NCI-H2227 treated with DMSO at 0.1 percent for 48 hours (cell line): Measurements from ENCODE around the gene BCL2L11.

Experiments
- DNase-seq: peaks from one replicate; lab custom pipeline; 2025; lab: John Stamatoyannopoulos, UW

BCL2L11 gene

DNA sequence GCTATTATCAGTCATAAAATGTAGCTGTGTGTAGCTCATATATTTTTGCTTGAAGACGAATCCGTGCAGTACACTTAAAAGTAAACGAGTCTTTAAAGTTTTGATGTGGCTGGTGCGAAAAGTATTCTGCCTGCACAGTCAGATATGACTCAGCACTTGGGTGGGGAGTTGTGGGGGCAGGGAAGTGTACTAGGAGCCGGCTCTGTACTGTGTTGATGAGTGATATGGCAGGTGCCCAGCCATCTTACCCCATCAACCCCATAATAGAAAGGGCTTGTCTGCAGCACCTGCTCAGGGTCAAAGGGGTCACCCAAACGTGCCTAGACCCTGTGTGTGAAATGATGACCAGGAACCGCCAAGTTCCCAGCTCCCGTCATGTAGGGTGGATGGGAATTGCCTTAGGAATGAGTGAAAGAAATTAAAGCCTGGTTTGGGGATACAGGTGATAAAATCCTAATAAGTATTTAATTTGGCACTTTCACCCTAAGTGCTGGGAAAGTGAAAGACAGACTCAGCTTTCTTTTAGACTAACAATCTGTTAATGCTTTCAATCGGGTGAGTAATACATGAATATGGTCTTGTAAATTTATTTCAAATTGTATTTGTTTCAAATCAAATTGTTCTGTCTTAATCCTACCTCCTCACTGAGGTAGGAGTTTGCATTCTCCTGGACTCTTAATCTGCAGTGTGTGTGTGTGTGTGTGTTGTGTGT lies 48.0 kb downstream of the BCL2L11 start:
- DNase-seq: no peak

DNA sequence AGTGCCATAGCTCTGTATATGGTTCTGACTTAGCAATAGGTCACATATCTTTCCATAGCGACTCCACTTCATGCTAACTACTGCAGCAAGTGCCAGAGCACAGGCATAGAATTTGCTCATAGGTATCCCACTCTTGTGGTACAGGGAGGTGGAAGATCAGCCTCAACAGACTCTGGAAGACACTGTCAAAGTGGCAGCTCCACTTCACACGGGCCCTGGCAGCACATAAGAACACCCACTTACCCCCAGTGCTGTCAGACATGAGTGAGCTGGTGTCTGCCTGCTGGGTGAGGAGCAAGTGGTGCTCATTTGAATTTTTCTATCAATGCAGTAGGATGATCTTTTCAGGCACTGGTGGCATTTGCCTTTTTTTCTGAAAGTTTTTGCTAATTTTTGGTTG lies 48.6 kb downstream of the BCL2L11 start:
- no peak for DNase-seq

DNA sequence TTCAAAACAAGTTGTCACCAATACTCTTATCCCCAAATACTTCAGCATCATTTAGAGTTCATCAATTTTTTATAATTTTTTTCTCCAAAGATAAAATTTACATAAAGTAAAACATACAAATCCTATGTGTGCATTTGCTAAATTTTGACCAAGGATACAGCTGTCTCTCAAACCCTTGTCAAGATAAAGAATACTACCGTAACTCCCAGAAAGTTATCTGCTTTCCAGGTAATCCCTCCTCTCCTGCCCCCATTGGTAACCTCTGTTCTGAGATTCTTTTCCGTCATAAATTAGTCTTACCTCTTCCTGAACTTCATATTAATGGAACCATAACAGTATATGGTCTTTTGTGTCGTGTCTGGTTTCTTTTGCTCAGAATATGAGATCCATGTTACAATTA lies 49.2 kb downstream of the BCL2L11 start:
- no peak for DNase-seq

DNA sequence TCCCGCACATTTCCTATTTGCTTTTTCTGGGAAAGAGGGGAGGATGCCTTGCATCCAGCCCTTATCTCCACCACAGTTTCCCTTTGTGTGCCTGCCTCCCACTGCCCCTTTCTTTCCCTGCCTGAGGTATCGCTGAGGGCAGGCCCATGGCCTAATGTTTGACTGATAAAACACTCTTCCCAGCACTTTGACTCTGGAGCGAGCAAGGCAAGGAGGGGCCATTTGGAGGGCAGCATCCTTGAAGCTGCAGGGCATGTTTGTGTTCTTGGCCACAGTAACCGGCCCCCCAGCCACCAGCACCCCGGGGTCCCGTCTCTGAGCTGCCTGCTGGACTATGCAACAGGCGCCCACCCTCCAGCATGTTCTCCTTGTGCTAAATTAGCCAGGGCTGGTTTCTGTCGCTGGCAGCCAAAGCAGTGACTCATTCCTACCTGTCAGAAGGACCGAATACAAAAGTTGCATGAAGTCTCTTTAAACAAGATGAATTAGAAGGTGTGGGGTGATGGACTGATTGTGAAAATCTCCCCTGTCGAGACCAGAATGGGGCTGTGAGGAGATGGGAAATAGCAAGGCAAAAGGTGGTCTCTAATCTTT lies 50.7 kb downstream of the BCL2L11 start:
- DNase-seq: no peak

DNA sequence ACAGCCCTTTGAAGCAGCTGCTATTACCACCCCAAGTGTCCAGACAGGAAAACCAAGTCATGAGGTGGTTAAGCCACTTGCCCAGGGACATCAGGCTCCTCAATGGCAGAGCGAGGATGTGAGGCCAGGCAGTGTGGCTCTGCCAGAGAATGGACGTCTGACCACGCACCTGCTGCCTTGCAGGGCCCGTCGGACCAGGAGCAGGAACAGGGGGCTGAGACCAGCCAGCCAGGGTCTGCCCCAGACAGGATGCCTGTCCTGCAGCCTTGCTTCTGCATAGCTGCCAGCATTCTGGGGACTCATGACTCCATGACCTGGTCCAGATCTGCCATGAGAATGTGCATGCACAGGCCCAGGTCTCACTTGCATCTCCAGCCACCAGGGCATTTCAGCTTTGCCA lies 52.0 kb downstream of the BCL2L11 start:
- DNase-seq: no peak

DNA sequence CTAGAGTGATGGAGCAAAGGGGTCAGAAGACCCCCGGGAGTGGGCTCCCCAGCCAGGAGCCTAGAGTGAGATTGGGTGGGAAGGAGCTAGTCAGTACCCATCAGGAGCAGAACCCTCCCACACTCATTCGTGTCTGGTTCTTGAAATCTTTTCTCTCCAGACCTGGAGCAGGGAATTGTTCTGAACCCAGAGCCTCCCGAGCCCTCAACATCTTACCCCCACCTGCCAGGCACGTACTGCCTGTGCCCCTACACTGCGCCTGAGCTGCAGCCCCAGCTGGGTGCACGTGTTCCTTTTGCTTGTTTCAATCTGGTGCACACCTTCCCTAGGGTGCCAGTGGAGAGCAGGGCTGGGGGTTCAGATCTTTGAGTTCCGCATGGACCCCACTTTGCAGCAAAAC lies 52.6 kb downstream of the BCL2L11 start:
- no peak for DNase-seq

DNA sequence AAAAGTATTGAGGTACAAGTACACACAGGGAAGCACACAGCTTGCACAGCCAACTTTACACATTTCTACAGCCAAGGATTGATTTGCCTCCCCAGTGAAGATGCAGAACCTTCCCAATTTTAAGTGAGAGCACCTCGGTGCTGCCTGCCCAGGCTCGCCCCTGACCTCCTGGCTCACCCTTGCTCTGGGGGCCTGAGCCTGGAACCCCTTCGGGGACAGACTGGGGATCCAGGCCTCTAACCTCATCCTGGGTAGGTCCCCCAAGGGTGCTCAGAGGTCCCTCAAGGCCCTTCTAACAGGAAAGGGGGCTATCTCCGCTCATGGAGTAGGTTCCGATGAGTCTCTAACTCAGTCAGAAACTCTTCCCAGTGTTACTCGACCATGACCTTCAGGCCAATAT lies 53.1 kb downstream of the BCL2L11 start:
- DNase-seq: no peak

DNA sequence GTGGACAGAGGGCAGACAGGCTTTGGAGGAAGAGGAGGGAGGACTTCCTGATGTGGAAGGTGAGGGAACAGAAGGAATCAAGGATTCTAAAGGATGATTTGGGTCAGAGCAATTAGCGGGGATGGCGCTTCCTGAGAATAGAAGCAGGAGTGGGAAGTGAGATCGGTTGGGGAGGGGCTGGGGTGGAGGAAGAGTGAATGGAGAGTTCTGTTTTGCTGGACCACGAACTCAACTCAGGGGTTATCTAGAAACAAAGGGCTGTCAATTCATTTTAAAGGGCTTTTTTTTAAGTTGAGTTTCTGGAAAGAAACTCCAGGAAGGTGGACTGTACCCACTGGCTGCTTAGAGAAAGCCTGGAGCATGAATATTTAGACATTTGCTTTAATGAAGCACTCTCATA lies 54.9 kb downstream of the BCL2L11 start:
- no peak for DNase-seq

DNA sequence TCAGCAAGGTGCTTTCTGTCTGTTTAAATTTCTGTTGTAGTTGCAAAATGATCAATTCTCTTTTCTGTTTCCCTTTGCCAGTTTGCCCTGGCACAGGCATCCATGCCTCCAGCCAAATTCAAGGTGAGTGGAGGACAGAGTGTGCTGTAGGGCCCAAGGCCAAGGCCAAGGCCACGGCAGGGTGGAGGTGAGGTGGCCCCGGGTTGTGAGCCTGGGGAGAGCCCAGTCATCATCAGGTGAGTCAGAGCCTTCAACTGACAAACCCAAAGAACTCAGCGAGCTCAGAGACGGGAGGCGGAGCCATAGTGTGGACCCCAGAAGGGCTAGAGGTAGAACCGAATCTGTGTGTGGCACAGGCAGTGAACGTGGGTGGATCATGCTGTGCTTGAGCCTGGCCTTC lies 55.7 kb downstream of the BCL2L11 start:
- DNase-seq: no peak

DNA sequence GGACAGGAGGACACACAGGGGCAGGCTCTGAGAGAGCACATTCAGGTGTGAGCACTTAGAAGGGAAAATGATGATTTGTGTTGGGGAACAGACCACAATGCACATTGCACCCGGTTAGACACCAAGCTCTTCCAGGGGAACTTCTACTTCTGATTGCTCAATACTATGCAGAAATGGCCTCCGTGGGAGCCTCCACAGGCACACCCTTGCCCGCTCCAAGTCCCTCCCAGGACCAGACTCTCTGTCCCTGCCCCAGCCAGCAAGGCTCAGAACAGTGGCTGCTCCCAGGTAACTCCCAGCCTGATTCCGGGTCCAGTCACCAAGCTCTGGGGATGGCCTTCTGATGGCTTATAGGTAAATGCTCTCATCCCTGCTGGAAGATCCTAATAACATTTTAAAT lies 56.2 kb downstream of the BCL2L11 start:
- no peak for DNase-seq

DNA sequence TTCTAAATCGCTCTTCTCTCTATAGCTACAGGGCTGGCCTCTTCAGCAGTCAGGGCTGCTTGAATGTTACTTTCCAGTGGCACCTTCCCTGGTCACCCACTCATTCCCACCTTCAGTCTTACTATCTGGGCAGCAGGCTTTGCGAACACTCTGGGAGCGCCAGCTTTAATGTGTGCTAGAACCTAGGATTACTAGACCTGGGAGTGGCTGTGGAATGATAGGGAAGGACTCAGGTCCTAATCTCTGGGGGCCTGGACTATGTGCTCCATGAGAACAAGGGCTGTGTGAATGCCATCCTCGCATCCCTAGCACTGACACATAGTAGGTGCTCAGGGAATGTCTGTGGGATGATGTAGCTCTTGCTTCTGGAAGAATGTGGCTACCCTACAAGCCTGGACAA lies 57.6 kb downstream of the BCL2L11 start:
- DNase-seq: no peak

DNA sequence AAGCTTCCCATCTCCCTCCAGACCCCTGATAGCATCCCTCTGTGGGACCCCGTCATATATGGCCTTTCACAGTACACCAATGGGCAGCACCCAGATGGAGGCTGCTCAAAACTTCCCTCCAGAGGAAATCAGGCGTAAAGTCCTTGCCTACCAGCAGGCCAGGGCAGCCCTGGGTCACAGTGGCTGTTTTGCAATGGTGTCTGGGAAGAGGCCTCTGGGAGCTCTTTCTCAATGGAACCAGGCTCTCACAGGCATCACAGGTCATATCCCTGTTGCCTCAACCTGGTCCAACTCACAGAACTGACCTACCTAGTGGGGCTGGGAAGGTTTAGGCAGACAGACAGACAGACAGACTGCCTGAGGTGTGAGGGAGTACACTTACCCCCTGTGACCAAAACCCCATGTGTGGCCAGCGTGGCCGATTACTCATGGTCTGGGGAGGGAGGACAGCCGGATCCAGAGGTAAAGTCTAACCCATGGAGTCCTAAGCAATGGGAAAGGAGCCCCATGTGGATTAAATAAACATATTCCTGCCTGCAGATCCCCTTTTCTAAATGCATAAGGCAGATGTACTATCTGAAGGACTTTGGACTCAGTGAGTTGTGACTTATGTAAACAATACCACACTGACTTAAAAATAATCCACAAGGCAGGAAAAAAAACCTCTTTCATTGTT lies 58.2 kb downstream of the BCL2L11 start:
- peak; percentile 6 for DNase-seq

DNA sequence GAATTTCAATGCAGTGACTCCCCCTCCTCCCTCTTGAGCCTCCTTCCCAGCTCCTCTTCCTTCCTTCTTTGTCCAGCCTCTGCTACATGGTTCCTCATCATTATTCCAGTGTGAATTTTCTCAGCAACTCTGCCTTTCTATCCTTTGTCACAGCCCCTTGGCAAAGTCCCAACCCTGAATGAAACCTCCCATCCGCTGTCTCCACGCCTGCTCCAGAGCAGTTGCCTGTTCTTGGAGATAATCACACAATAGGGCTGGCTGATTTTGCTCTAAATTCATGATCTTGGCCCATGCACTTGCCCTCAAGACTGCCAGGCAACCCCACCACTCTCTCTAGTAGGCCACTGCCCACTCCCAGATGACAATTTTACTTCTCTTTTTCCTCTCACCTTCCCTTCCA lies 61.4 kb downstream of the BCL2L11 start:
- DNase-seq: no peak

DNA sequence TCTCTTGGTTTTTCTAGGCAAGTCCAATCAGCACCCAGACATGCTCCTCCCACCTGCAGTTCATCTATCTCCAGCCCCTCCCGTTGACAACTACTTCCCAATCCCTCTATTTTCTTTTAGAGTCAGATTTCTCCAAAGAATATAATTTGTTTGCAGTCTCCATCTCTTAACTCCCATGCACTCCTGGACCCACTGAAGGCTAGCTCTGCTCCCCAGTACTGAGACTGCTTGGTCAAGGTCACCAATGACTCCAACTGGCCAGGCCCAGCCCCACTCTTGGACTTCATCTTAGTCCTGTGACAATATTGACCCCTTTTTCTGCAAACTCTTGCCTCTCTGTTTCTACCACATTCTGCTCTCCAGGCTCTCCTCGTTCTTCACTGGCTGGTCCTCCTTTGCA lies 62.0 kb downstream of the BCL2L11 start:
- DNase-seq: no peak

DNA sequence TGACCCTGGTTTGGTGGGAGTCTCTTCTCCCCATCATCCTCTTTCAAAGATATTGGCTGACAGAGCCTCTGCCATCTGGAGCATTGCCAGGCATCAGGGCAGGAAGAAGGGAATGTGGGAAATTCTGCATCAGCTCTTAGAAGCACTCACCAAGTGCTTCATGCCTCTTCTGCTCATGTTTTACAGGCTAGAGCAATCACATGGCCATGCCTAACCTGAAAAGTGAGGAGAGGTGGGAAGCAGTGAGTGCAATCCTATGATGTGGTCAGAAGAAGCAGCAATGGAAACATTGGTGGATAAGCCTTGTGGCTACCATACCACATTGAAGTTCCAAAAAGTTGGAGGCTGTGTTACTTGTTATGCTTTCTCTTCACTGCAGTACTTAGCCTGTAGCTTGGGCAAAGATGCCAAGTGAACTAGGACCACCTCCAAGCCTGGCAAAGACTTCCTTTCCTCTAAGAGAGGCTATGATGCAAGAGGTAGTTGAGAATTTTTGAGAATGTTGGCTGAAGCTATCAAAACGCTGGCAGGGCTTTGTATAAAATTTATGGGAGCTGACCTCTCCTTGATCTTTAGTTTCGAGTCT lies 64.1 kb downstream of the BCL2L11 start:
- DNase-seq: no peak

DNA sequence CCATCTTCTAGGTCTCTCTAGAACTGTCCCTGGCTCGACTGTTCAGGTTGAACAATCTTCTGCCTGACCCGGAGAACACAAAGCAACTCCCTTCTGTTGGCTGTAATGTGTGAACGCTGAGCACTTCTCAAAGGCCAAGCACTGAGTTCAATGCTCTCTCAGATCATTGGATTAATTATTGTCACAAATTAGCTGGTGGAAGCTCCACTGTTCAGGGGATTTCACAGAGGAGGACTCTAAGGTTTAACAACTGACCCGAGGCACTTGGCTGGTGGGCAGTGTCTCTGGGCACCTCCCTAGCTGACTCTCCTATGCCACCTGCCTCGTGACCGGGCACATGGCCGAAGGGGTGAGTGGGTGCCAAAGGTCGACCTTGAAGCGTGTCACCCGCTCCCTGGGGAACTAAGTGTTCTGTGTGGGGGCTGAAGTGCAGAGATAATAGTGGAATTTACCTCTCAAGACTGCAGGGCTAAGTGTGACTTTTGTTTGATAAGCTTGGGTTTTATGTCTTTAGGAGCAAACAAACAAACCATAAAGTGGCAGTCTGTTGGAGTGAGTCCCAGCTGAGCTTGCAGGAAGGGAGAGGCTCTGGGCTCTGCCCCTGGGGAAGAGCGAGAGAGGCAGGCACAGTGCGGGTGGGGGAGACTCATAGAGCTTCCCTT lies 64.8 kb downstream of the BCL2L11 start:
- no peak for DNase-seq

DNA sequence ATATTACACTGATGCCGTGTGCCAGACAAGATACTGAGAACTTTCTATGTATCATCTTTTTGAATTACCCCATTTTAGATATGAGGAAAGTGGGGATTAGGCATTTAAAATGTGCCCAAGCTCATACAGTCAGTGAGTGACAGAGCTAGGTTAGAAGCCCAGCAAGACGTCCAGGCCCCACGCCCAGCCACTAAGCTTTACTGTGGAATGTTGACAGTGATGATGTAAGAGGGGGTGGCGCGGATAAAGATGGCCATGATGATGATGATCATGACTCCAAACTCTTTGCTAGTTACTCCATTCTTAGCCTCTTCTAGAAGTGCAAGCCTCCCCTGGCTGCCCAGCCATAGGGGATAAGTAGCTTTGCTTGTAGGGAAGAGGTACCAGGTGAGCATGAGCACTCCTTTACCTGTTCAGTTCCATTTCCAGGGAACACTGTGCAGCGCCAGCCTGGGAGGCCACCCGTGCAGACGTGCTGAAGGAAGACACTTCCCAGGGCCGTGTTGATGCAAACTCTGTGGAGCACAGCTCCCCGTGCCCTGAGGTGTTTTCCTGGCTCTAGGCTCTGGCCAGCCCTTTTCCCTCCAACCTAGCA lies 65.5 kb downstream of the BCL2L11 start:
- no peak for DNase-seq

DNA sequence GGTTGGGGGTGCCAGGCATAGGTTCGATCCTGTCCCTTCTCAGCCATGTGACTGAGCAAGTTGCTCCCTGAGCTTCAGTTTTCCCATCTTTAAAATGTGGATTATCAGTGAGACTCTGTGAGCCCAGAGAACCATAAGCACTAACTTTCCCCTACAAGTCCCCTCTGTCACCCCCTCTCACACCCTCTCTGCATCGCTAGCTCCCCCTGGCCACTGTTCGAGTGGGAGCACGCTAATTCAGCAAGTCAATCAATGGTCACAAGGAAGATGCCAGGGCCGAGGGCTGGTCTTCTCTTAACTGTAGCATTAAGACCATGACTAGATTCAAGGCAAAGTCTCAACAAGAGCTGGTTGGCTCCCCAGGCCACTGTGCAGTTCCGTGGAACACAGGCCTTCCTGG lies 66.2 kb downstream of the BCL2L11 start:
- DNase-seq: no peak

DNA sequence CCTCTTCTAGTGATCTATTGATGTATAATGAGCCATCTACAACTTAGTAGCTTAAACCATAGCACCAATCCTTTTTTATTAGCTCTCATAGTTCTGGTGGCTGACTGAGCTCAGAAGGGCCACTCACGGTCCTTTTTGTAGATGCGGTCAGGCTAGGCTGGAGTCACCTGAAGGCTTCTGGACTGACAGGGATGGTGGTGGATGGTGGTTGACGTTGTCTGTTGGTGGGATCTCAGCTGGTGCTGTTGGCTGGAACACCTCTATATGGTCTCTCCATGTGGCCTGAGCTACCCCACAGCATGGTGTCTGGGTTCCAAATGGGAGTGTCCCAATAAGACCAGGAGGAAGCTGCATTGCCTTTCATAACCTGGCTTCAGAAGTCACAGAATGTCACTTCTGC lies 68.0 kb downstream of the BCL2L11 start:
- DNase-seq: no peak

DNA sequence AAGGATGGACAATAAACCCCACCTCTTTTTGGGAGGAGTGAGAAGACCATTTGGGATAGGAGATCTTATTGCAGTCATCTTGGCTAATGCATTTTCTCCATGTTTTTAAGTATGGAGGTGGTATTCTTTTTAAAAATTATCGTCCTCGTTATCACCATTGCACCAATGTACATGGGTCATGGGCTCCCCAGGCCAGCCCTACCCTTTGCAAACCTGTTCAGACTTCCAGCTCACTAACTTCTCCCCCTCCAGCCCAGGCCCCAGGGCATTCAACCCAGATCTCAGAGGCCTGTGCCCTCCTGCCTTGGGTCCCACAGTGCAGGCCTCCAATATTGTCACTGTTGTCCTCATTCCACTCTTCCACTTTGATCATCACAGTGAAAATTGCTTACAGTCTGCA lies 68.4 kb downstream of the BCL2L11 start:
- DNase-seq: no peak

DNA sequence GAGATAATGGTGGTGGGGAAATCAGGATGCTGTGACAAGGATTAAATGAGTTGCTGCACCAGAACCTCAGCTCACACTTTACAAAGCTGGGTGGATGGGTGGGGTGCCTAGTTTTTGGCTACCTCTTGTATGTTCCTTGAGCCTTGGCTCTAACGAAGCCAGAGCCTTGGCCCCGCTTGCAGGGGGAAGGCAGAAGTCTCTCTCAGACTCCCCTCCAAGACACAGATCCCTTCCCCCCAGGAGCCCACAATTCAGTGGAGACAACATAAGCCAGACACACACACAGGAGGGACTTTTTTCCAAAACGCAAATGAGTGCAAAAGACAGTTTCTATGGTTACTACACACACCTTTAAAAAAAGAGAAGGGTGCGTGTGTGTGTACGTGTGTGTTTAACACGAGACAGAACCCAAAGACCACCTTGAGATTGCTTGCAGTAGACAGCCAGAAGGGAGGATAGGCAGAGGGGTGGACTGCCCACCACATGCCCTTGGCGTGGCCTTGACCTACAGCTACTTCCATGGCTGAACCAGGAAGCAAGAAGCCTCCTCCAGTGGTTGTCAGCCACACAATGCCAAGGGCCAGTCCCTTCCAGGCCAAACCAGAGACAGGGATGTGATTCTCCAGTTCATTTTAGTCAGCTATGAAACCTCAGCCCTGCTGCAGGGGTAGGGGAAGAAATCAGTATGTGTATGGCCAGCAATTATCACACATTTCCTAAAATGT lies 70.3 kb downstream of the BCL2L11 start:
- DNase-seq: no peak

DNA sequence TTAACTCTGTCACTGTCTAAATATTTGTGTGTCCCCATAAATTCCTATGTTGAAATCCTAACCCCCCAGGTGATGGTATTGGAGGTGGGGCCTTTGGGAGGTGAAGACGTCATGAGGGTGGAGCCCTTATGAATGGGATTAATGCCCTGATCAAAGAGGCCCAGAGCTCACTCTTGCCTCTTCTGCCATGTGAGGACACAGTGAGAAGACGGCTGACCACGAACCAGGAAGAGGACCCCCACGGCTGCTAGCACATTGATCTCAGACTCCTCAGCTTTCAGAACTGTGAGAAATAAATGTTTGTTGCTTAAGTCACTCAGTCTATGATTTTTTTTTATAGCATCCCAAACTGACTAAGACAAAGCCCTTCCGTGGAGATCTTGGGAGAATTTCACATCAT lies 71.2 kb downstream of the BCL2L11 start:
- no peak for DNase-seq
